Measurements from ENCODE around the gene SPAAR. TPM values are rescaled to one million over a fixed set of nuclear protein-coding genes. Genes with fewer than 3 reads are reported as not detected.

Gene SPAAR
- total and polyA plus RNA-seq, 7 donors: 0.82 to 5.5 (median 2.5) TPM; not detected in 2

- intact Hi-C loops (cut with DNase I): no loop called here
- H3K4me1 ChIP-seq: peaks cover 0 to 13% (median 3%) of the 10 kb centered on the region in 4 donors
- no peaks in the 10 kb centered on the region for H3K27me3 ChIP-seq
- H3K4me3 ChIP-seq: no peak overlapping the region
- no peak for DNase-seq
- WGBS, 2 donors: 83 to 93% methylated on average over 8 of the region's 8 CpGs
- no peaks in the 10 kb centered on the region for H3K9me3 ChIP-seq
- TF ChIP-seq CTCF (IDR thresholded peaks at IDR 0.05) (no peak), POLR2AphosphoS5 (IDR thresholded peaks at IDR 0.05) (no peak), EP300 (IDR thresholded peaks at IDR 0.05) (no peak), POLR2A (IDR thresholded peaks at IDR 0.05) (no peak)
- no peaks in the 10 kb centered on the region for H3K36me3 ChIP-seq
- H3K27ac ChIP-seq: no peak overlapping the region
These were observed 30.5 kb downstream of the SPAAR start for GRCh38 chr9:35939679-35940250.

DNA sequence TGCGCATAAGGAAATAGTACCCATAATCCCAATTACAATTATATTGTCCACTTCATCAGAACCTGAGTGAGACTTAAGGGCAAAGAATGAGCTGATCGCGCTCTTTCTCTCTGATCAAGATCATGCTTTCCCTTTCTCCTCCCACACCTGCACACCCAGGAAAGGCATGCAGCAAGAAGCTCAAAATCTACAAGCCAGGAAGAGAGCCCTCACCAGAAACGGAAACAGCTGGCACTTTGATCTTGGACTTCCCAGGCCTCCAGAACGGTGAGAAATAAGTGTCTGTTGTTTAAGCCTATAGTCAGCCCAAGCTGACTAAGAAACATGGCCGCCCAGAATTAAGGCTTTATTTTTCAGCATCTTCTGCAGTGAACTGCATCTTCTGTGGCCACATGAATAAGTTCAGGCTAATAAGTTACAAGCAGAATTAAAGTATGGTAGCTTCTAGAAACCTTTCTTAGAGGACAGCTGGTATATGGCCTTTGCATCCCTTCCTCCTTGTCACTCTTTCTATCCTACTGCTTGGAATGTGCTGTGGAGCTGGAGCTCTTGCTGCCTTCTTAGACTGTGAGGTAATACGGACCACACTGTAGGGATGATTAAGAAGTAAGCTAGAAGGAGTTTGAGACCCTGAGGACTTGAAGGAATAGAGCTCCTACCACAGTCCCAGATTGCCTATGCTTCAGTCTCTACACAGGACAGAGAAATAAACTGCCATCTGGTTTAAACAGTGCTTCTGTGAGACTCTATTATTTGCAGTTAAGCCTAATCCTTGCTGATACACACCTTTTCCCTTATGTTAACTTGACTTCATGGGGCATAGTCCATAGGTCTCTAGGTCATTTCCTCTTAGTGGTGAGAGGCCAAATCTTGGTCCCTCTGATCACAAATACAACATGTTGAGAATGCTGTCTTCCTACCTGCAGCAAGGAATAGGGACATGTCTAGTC is 31.4 kb downstream of the SPAAR start:
- Histone ChIP-seq H3K36me3 (no peaks in the 10 kb centered on the region), H3K27ac (no peak overlapping the region), H3K27me3 (no peaks in the 10 kb centered on the region), H3K4me3 (no peak overlapping the region), H3K4me1 (peaks cover 0 to 12% (median 8%) of the 10 kb centered on the region in 4 donors), H3K9me3 (no peaks in the 10 kb centered on the region)
- TF ChIP-seq POLR2AphosphoS5 (IDR thresholded peaks at IDR 0.05) (no peak), EP300 (IDR thresholded peaks at IDR 0.05) (no peak)
- DNase-seq: no peak
- WGBS, 2 donors: 49% methylated on average over 7 of the region's 7 CpGs
- intact Hi-C loops (cut with DNase I): no loop called here

GRCh38 chr9:35942286-35942685 is 33.0 kb downstream of the SPAAR start:
- intact Hi-C loops (cut with DNase I): no loop called here
- Histone ChIP-seq H3K9me3 (no peaks in the 10 kb centered on the region), H3K4me3 (no peak overlapping the region), H3K4me1 (peaks cover 0 to 5% (median 4%) of the 10 kb centered on the region in 4 donors), H3K27me3 (no peaks in the 10 kb centered on the region), H3K27ac (no peak overlapping the region), H3K36me3 (no peaks in the 10 kb centered on the region)
- no peak for TF ChIP-seq CTCF (IDR thresholded peaks at IDR 0.05)
- TF ChIP-seq EP300 (IDR thresholded peaks at IDR 0.05): no peak
- TF ChIP-seq POLR2AphosphoS5 (IDR thresholded peaks at IDR 0.05): no peak
- TF ChIP-seq POLR2A (IDR thresholded peaks at IDR 0.05): no peak
- no peak for DNase-seq
- 88 to 96% methylated on average over 5 of the region's 5 CpGs for WGBS, 2 donors

- no peaks in the 10 kb centered on the region for H3K9me3 ChIP-seq
- intact Hi-C loops (cut with DNase I): no loop called here
- no peak for DNase-seq
- no peaks in the 10 kb centered on the region for H3K36me3 ChIP-seq
- no peak for TF ChIP-seq CTCF (IDR thresholded peaks at IDR 0.05)
- TF ChIP-seq POLR2AphosphoS5 (IDR thresholded peaks at IDR 0.05): no peak
- TF ChIP-seq POLR2A (IDR thresholded peaks at IDR 0.05): no peak
- no peak for TF ChIP-seq EP300 (IDR thresholded peaks at IDR 0.05)
- WGBS, 2 donors: 23 to 70% methylated on average over 3 of the region's 3 CpGs
- H3K4me3 ChIP-seq: no peak overlapping the region
- H3K27ac ChIP-seq: no peak overlapping the region
- peaks cover 0 to 5% (median 4%) of the 10 kb centered on the region in 4 donors for H3K4me1 ChIP-seq
- no peaks in the 10 kb centered on the region for H3K27me3 ChIP-seq
These were observed 34.9 kb downstream of the SPAAR start for GRCh38 chr9:35944173-35944572.

GRCh38 chr9:35944841-35945240 is 35.6 kb downstream of the SPAAR start:
- Histone ChIP-seq H3K27me3 (no peaks in the 10 kb centered on the region), H3K4me3 (no peak overlapping the region), H3K27ac (peak overlapping the region in 2 of 4 donors; percentile 3 to 32), H3K4me1 (peaks cover 0 to 5% (median 4%) of the 10 kb centered on the region in 4 donors), H3K36me3 (no peaks in the 10 kb centered on the region), H3K9me3 (no peaks in the 10 kb centered on the region)
- intact Hi-C loops (cut with DNase I): loop anchor here (1.0 to 5.0 kb wide), 2 partner anchors 42 to 153 kb away; partner anchors contain the start of gene NPR2
- TF ChIP-seq POLR2A (IDR thresholded peaks at IDR 0.05) (no peak), EP300 (IDR thresholded peaks at IDR 0.05) (no peak), CTCF (IDR thresholded peaks at IDR 0.05) (no peak), POLR2AphosphoS5 (IDR thresholded peaks at IDR 0.05) (no peak)
- no peak for DNase-seq
- 23 to 80% methylated on average over 3 of the region's 3 CpGs for WGBS, 2 donors
